Stimulated activated CD8-positive, alpha-beta memory T cell treated with anti-CD3 and anti-CD28 coated beads, Interleukin-4, amount 100 ng/mL, for 4 hours (primary cell): ENCODE data around the gene EYA2.
"Not testable (repeated sequence)": the region's sequence is repeated elsewhere in the genome, so short reads cannot be mapped to it uniquely, and the experiment has no call there.

Experiments used
- DNase-seq, 2 donors: peaks; one replicate each; pipeline ENCODE4 v3.0.0-alpha.2; 2020; ENCODE audit warnings: low read depth in 2 of 2, low spot score in 1 of 2

The EYA2 gene

GRCh38 chr20:47173596-47174216 is 279.1 kb downstream of the EYA2 start:
- DNase-seq = no peak

GRCh38 chr20:47174456-47175243 is 280.0 kb downstream of the EYA2 start:
- no peak for DNase-seq

- DNase-seq = no peak
Measured at GRCh38 chr20:47175493-47175892, 280.9 kb downstream of the EYA2 start.

- DNase-seq = not testable (repeated sequence)
Measured at GRCh38 chr20:47176217-47176616, 281.6 kb downstream of the EYA2 start.

- DNase-seq = no peak
Measured at GRCh38 chr20:47178277-47178676, 283.6 kb downstream of the EYA2 start.

DNA sequence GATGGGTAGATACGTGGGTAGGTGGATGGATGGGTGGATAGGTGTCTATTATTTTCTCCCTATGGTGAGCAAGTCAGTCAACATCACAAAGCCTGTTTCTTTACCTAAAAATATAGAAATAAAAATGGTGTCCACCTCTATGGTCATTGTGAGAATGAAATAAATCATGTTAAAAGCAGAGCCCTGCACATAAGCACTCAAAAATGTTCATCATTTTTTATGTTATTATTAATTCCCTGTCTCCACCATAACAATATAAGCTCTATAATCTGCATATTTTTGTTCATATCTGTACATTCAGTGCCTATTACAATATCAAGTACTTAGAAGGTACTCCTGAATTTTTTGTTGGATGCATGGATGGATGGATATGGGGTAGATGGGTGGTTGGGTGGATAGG is 284.2 kb downstream of the EYA2 start:
- no peak for DNase-seq

- DNase-seq = no peak
Measured at GRCh38 chr20:47179267-47179666, 284.6 kb downstream of the EYA2 start.

DNA sequence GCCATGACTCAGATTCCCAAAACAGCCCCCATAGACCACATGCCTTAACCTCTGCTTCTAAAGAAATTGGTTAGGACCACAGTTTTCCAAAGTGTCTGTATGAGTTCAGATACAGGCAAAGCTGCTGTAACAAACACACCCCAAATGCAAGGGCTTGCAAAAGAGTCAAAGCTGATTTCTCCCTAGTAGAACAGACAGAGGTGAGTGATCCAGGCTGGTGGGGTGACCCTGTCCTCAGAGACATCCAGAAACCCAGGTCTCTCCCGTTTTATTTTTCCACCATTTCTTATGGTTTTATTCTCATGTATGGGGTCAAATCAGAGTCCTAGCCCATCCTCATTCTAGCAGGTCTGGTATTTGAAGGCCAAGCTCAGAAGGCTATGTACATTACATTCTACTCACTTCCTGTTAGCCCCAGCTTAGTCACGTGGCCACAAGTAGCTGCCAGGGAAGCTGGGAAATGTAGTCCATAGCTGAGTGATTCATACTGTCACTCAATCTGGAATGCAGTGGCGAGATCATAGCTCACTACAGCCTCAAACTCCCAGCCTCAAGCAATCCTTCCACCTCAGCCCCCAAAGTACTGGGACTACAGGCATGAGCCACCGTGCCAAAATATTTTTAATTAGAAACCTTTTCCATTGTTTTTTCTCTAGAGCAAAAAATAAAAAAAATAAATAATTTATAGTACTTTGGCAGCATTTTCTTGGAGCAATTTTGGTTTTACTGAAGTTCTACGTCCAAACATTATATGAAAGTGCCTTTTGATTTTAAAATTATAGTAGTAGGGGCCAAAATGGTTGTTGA is 286.6 kb downstream of the EYA2 start:
- no peak for DNase-seq

DNA sequence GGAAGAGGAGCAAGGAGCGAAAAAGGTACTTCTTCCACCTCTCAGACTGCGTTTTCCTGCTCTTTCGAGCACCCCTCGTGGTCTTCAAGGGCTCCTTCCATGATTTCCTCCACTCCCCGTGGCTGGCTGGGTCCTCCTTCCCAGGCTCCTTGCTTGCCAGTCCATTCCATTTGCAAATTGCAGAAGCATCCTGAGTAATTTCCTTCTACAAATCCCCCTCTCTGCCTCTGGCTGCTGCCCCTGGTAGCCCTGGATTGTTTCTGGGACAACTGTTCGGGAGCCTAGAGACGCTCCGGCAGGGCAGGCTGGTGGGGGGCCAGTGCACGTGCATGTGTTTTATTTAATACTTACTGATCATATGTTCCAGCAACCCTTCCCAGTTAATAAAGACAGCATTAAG is 288.7 kb downstream of the EYA2 start:
- DNase-seq = no peak

DNA sequence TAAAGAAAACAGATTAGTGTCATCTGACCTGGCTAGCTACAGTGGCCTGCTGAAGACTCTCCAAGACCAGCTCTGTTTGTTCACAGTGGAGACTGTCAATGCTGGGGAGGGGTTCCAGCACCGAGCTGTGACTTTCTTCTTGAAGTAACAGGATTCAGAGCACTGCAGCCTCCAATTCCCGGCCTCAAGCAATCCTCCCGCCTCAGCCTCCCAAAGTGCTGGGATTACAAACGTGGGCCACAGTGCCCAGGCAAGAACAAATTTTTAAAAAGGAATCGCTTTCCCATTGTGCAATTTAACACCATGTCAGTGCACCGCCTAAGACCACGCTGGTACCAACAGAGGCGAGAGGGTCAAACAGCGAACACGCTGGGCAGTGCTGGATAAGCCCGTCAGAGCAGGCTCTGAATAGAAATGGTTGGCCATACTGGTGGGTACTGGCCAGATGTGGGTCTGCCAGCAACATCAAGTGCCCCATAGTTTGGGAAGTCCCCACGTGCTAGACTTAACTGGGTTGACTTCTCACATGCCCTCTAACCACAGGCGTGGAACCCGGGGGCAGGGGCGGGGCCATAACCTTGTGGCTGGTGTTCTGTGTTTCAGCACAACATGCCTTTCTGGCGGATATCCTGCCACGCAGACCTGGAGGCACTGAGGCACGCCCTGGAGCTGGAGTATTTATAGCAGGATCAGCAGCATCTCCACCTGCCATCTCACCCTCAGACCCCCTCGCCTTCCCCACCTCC is 293.0 kb downstream of the EYA2 start:
- no peak for DNase-seq

DNA sequence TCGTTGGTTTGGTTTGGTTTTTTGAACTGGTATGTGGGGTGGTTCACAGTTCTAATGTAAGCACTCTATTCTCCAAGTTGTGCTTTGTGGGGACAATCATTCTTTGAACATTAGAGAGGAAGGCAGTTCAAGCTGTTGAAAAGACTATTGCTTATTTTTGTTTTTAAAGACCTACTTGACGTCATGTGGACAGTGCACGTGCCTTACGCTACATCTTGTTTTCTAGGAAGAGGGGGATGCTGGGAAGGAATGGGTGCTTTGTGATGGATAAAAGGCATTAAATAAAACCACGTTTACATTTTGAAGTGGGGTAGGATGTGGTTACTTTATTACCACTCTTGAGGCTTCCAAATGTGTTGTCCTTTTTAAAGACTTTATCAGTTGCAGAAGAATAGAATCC is 293.9 kb downstream of the EYA2 start:
- DNase-seq = no peak

- DNase-seq = no peak
Measured at GRCh38 chr20:47189060-47189459, 294.4 kb downstream of the EYA2 start.

- no peak for DNase-seq
Measured at GRCh38 chr20:47191074-47191673, 296.5 kb downstream of the EYA2 start.

DNA sequence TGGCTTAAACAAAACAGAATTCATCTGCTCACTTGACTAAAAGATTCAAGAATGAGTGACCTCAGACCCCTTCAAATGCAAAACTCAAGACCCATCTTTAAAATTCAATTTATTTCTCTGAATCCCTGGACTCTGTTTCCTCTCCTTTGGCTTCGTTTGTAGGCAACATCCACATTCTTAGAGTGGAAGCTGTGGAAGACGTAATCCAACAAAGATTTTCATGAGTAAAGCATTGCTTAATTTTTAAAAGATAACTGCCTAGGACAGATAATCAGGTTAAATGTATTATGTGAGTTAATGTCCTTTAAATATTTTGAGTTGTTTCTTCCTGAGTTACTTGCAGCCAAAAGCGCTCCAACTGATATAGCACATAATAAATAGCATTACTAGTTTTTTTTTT is 297.3 kb downstream of the EYA2 start:
- DNase-seq = no peak

GRCh38 chr20:47195573-47195972 is 300.9 kb downstream of the EYA2 start:
- no peak for DNase-seq

DNA sequence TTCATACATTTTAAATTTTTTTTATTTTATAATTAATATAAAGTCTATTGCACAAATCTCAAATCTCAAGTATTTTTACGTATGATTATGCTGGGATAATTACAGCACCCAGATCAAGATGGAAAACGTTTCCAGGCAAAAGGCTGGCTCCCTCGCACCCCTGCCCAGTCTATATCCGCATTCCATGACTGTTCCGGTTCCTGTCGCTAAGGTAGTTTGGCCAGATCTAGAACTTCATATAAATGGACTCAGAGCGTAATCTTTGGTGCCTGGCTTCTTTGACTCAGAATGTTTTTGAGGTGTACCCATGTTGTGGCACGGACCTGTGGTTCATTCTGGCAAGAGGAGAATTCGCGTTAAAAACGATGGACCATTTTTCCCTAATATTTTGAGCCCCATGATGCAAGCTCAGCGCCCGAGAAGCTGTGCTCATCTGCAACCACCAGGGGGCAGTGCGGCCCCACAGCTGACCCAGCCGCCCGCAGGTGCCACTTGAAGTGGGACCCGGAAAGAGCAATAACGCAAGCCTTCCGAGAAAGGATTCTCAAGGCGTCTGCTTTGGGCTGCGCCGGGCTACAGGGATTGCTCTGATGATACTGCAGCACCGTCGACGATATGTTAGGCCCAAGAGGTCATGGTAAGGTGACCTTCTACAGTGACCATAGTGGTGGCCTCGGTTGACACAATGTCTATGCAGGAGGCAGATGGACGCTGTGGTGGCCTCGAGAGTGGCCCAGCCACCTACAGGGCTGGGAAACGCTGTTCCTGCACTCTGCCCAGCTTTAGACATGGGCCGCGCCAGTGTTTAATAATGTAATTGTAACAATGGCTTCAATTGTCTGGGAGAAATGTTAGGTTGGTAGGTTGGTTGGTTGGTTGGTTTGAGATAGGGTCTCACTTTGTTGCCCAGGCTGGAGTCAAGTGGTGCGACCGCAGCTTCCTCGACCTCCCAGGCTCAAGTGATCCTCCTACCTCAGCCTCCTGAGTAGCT is 301.7 kb downstream of the EYA2 start:
- peak; percentile 5 to 49 for DNase-seq

GRCh38 chr20:47198254-47198671 is 303.6 kb downstream of the EYA2 start:
- DNase-seq = no peak

- DNase-seq = no peak
Measured at GRCh38 chr20:47198996-47199552, 304.4 kb downstream of the EYA2 start.

- DNase-seq = no peak
Measured at GRCh38 chr20:47201074-47201730, 306.6 kb downstream of the EYA2 start.
